ENCODE results near the gene ANKHD1. TPM values are rescaled to one million over a fixed set of nuclear protein-coding genes. Genes with fewer than 3 reads are reported as not detected.

ANKHD1 gene
- polyA plus RNA-seq, 1 donor from 2014 or later: 61.8 TPM

DNA sequence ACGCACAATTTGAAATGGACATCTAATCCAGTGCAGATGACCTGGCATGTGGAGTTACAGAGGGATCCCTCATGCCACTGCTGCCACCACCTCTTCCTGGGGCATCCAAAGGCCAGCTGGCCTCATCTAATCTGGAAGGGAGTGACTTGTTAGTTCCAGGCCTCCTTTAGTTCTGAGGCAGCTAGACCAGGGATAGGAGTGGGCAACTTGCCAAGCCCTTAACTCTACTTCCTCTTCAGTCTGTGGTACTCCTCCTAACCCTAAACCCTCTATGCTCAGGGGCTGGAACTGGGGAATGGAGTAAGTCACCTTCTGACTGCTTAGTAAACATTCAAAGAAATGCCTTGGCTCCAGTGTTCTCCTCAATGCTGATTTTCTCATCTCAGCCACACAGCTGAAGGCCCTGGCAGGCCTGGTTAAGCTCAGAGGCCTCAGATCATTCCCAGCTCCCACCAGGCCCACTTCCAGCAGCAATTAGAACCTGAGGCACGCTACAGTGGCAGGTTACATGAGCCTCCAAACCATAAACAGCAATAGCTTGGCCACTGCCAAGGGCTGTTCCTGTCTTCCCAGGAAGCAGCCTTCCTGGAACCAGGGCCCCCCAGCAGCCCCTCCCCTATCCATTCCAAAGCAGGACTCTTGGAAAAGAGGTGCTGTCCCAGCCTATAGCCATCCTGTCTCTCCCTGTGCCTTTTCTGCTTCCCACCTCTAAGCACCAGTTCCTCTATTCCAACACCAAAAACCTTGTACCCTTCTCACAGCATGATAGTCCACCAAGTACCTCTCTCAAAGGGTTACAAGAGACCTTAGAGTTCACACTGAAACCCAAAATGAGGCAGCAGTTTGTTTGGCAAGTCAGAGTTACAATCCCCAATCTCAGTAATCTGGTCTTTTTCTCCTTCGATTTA, 147.9 kb downstream of the ANKHD1 start:
- peaks cover 8% of the 10 kb centered on the region for H3K79me2 ChIP-seq (replicated peaks; ENCODE audit: insufficient read depth, low read length)
- no peaks in the 10 kb centered on the region for H3K36me3 ChIP-seq (ENCODE audit: insufficient read depth, low read length)
- H2AFZ ChIP-seq (ENCODE audit: low read depth, low read length): no peak overlapping the region
- no peak overlapping the region for H3K4me3 ChIP-seq (ENCODE audit: low read length)
- no peaks in the 10 kb centered on the region for H3K9me2 ChIP-seq (ENCODE audit: insufficient read depth, low read length)
- no peaks in the 10 kb centered on the region for H3F3A ChIP-seq (ENCODE audit: insufficient read depth, low read length, poor library complexity, severe bottlenecking)
- H3K9me3 ChIP-seq (ENCODE audit: low read length): no peaks in the 10 kb centered on the region
- no peak overlapping the region for H3K9ac ChIP-seq (ENCODE audit: low read length)
- H3K27me3 ChIP-seq (ENCODE audit: insufficient read depth, low read depth, low read length): no peaks in the 10 kb centered on the region
- H3K27ac ChIP-seq (ENCODE audit: low read length): no peak overlapping the region
- TF ChIP-seq, protein P1, sequence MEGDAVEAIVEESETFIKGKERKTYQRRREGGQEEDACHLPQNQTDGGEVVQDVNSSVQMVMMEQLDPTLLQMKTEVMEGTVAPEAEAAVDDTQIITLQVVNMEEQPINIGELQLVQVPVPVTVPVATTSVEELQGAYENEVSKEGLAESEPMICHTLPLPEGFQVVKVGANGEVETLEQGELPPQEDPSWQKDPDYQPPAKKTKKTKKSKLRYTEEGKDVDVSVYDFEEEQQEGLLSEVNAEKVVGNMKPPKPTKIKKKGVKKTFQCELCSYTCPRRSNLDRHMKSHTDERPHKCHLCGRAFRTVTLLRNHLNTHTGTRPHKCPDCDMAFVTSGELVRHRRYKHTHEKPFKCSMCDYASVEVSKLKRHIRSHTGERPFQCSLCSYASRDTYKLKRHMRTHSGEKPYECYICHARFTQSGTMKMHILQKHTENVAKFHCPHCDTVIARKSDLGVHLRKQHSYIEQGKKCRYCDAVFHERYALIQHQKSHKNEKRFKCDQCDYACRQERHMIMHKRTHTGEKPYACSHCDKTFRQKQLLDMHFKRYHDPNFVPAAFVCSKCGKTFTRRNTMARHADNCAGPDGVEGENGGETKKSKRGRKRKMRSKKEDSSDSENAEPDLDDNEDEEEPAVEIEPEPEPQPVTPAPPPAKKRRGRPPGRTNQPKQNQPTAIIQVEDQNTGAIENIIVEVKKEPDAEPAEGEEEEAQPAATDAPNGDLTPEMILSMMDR (IDR thresholded peaks at IDR 0.05; ENCODE audit: poor library complexity, severe bottlenecking): no peak
- TF ChIP-seq RAD21 (conservative IDR thresholded peaks at IDR 0.05) (no peak), EP300 (conservative IDR thresholded peaks at IDR 0.05; ENCODE audit: poor library complexity, severe bottlenecking) (no peak), SMC3 (conservative IDR thresholded peaks at IDR 0.05; ENCODE audit: poor library complexity) (no peak), MXI1 (conservative IDR thresholded peaks at IDR 0.05; ENCODE audit: poor library complexity, severe bottlenecking) (no peak), EZH2 (IDR thresholded peaks at IDR 0.05; ENCODE audit: borderline replicate concordance, insufficient read depth, low read length, poor library complexity, severe bottlenecking) (no peak), POLR2AphosphoS5 (IDR thresholded peaks at IDR 0.05) (no peak), TAF1 (IDR thresholded peaks at IDR 0.05; ENCODE audit: low read depth) (no peak)
- TF ChIP-seq, protein P2, sequence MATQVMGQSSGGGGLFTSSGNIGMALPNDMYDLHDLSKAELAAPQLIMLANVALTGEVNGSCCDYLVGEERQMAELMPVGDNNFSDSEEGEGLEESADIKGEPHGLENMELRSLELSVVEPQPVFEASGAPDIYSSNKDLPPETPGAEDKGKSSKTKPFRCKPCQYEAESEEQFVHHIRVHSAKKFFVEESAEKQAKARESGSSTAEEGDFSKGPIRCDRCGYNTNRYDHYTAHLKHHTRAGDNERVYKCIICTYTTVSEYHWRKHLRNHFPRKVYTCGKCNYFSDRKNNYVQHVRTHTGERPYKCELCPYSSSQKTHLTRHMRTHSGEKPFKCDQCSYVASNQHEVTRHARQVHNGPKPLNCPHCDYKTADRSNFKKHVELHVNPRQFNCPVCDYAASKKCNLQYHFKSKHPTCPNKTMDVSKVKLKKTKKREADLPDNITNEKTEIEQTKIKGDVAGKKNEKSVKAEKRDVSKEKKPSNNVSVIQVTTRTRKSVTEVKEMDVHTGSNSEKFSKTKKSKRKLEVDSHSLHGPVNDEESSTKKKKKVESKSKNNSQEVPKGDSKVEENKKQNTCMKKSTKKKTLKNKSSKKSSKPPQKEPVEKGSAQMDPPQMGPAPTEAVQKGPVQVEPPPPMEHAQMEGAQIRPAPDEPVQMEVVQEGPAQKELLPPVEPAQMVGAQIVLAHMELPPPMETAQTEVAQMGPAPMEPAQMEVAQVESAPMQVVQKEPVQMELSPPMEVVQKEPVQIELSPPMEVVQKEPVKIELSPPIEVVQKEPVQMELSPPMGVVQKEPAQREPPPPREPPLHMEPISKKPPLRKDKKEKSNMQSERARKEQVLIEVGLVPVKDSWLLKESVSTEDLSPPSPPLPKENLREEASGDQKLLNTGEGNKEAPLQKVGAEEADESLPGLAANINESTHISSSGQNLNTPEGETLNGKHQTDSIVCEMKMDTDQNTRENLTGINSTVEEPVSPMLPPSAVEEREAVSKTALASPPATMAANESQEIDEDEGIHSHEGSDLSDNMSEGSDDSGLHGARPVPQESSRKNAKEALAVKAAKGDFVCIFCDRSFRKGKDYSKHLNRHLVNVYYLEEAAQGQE (IDR thresholded peaks at IDR 0.05; ENCODE audit: borderline replicate concordance): no peak
- no peak overlapping the region for H3K4me2 ChIP-seq (ENCODE audit: low read length)
- H4K20me1 ChIP-seq (ENCODE audit: insufficient read depth): no peaks in the 10 kb centered on the region

DNA sequence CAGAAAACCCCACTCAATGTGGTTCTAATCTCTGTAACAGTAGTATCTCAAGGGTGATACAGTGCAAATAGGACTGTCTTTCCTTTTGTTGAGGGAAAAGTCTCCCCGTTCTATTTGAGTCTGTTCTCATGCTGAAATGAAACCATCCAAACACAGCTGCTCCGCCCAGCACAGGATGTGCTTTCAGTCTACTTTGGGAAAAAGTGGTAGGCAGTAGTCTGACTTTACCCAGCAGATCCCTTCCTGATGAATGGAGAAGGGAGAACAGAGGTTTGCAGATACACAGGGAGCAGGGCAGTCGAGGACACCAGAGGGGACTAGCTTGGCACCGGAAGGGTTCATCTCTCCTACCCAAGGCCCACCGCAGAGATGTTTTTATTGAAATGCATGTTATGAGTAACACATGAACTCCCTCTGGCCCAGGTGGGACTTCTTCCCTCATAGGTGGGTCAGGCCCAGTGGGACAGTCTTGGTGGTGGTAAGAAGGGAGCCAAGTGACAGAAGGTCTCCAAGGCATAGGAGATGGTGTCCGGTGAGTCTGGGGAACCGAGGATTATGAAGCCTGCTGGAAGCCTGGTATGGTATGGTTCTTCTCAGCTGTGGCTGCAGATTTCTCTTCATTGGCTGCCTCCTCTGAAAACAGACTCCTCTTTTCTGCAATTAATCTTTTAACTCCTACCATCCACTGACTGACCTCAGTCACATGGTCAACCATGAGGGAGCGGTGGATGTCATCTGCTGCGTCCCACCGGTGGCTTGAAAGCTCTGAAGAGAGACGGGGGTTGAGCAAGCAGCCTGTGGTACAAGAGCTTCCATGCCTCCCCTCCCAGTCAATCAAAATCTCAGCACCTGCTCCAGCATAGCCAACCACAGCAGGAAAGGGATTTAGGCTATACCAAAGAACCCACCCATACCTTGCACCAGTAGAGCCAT, 148.8 kb downstream of the ANKHD1 start:
- Histone ChIP-seq H3K27ac (ENCODE audit: low read length) (no peak overlapping the region), H3K27me3 (ENCODE audit: insufficient read depth, low read depth, low read length) (no peaks in the 10 kb centered on the region), H3K9me3 (ENCODE audit: low read length) (no peaks in the 10 kb centered on the region), H3K9ac (ENCODE audit: low read length) (no peak overlapping the region), H3K4me2 (ENCODE audit: low read length) (no peak overlapping the region), H3K79me2 (replicated peaks; ENCODE audit: insufficient read depth, low read length) (peaks cover 11% of the 10 kb centered on the region), H3F3A (ENCODE audit: insufficient read depth, low read length, poor library complexity, severe bottlenecking) (no peaks in the 10 kb centered on the region), H3K36me3 (ENCODE audit: insufficient read depth, low read length) (no peaks in the 10 kb centered on the region), H3K9me2 (ENCODE audit: insufficient read depth, low read length) (no peaks in the 10 kb centered on the region), H4K20me1 (ENCODE audit: insufficient read depth) (no peaks in the 10 kb centered on the region), H2AFZ (ENCODE audit: low read depth, low read length) (no peak overlapping the region), H3K4me3 (ENCODE audit: low read length) (no peak overlapping the region)
- TF ChIP-seq EZH2 (IDR thresholded peaks at IDR 0.05; ENCODE audit: borderline replicate concordance, insufficient read depth, low read length, poor library complexity, severe bottlenecking) (no peak), TAF1 (IDR thresholded peaks at IDR 0.05; ENCODE audit: low read depth) (no peak), RAD21 (conservative IDR thresholded peaks at IDR 0.05) (no peak), SMC3 (conservative IDR thresholded peaks at IDR 0.05; ENCODE audit: poor library complexity) (no peak), MXI1 (conservative IDR thresholded peaks at IDR 0.05; ENCODE audit: poor library complexity, severe bottlenecking) (no peak), EP300 (conservative IDR thresholded peaks at IDR 0.05; ENCODE audit: poor library complexity, severe bottlenecking) (no peak), POLR2AphosphoS5 (IDR thresholded peaks at IDR 0.05) (no peak)
- TF ChIP-seq, protein P2 (IDR thresholded peaks at IDR 0.05; ENCODE audit: borderline replicate concordance): no peak
- TF ChIP-seq, protein P1 (IDR thresholded peaks at IDR 0.05; ENCODE audit: poor library complexity, severe bottlenecking): no peak
